ENCODE results near the gene KCNJ16.
"Not testable (repeated sequence)": the region's sequence is repeated elsewhere in the genome, so short reads cannot be mapped to it uniquely, and the experiment has no call there.

The KCNJ16 gene

DNA sequence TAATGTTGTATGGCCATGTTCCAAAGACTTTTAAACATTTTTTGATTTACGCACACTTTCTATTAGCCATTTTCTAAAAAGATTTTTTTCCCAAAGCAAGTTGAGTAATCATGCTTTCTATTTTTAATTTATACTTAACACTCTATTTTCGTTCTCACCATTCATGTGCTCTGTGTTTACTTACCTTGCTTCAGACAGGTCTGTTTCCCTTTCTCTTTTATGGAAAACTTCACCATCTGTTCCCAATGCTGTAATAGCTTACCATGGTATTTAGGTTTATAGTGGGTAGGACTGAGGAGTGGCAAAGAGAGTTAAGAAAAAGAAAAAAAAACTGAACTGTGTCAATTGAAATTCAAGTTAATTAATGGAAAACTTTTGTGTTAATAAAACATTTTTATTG, 37.5 kb upstream of the KCNJ16 start:
- no peak overlapping the region for H3K27ac ChIP-seq
- TF ChIP-seq, protein P1, sequence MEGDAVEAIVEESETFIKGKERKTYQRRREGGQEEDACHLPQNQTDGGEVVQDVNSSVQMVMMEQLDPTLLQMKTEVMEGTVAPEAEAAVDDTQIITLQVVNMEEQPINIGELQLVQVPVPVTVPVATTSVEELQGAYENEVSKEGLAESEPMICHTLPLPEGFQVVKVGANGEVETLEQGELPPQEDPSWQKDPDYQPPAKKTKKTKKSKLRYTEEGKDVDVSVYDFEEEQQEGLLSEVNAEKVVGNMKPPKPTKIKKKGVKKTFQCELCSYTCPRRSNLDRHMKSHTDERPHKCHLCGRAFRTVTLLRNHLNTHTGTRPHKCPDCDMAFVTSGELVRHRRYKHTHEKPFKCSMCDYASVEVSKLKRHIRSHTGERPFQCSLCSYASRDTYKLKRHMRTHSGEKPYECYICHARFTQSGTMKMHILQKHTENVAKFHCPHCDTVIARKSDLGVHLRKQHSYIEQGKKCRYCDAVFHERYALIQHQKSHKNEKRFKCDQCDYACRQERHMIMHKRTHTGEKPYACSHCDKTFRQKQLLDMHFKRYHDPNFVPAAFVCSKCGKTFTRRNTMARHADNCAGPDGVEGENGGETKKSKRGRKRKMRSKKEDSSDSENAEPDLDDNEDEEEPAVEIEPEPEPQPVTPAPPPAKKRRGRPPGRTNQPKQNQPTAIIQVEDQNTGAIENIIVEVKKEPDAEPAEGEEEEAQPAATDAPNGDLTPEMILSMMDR (conservative IDR thresholded peaks at IDR 0.05) = no peak

DNA sequence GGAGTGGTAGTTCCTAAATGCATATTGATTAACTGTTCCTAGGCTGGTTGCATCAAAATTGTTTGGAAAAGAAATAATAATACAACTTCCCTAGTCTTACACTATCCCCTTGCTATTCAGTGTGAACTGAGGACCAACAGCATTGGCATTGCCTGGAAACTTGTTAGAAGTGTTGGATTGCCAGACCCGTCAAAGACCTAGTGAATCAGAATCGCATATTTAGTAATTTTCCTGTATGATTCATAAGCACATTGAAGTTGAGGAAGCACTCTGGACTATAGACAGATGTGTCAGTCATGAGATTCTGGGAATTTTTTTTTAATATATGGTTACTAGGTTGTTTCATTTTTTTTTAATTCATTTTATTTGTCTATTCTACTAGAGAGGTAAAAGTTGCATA, 34.7 kb upstream of the KCNJ16 start:
- no peak overlapping the region for H3K27ac ChIP-seq
- TF ChIP-seq, protein P1 (conservative IDR thresholded peaks at IDR 0.05) = no peak

DNA sequence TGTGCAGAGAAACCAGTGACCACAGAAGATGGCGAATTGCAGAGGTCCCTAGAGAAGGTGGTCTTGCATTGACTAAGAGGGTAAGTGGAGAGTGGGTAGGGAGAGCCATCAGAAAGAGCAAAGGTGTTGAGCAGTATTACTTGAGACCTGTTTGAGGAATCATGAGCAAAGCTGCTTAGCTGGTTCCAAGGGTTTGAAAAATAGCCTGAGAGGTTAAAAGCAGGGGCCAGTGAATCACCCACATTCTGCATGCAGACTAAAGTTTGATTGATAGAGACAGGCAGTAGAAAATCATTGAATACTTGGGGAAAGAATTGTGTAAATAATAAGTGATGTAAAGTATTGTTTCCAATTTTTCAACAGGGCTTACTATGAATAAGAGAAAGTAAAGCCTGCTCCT, 34.0 kb upstream of the KCNJ16 start:
- TF ChIP-seq, protein P1 (conservative IDR thresholded peaks at IDR 0.05) = no peak
- no peak overlapping the region for H3K27ac ChIP-seq

GRCh38 chr17:70041540-70041939, 33.5 kb upstream of the KCNJ16 start:
- TF ChIP-seq, protein P1 (conservative IDR thresholded peaks at IDR 0.05) = no peak
- no peak overlapping the region for H3K27ac ChIP-seq

DNA sequence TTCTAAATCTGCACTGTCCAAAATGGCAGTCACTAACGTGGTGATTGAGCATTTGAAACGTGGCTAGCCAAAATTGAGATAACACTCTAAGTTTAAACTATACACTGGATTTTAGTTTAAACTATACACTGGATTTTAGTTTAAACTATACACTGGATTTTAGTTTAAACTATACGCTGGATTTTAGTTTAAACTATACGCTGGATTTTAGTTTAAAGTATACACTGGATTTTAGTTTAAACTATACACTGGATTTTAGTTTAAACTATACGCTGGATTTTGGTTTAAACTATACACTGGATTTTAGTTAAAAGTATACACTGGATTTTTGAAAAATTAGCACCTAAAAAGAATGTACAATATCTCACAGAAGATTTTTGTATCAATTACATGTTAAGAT, 29.2 kb upstream of the KCNJ16 start:
- H3K27ac ChIP-seq = not testable (repeated sequence)

DNA sequence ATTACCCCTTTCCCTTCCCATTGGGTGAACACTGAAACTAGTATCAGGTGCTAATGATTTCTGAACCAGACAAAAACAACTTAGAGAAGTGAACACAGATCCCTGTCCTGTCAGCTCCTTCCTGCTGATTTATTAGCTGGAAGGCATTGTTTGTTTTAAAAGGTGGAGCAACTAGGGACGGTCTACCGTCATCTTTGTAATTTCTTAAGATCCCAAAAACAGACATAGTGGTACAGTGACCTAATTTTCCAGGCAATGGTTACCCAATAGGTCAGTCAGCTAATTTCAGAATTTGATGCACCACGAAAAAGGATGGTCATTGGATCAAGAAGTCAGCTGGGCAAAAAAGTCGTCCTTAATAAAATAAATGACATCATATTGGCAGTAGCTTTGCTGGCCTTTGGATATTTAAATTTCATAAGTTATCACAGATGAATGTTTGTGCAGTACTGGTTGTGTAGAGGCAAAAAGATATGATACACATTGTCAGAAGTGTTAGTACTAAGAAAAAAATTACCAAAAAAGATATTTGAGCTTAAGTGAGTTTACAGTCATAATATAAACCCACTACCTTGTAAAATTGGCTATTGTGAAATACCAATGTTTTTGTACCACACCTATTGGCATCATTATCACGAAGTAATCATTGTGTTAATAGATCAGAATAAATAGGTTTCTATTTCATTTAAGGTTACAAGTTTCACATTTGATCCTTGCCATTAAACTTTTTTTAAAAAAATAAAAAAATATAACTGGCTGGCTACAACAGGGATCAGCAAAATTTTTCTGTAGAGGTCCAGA, 27.2 kb upstream of the KCNJ16 start:
- TF ChIP-seq, protein P1 (conservative IDR thresholded peaks at IDR 0.05) = no peak
- H3K27ac ChIP-seq = no peak overlapping the region

GRCh38 chr17:70049801-70050591, 25.0 kb upstream of the KCNJ16 start:
- TF ChIP-seq, protein P1 (conservative IDR thresholded peaks at IDR 0.05) = no peak
- H3K27ac ChIP-seq = no peak overlapping the region

GRCh38 chr17:70050931-70051330, 24.1 kb upstream of the KCNJ16 start:
- H3K27ac ChIP-seq = no peak overlapping the region
- TF ChIP-seq, protein P1 (conservative IDR thresholded peaks at IDR 0.05) = no peak

Data from VCaP (cell line).